GM18499 (cell line): ENCODE data around the gene SFXN5.

Experiments
- ATAC-seq: cut with Tn5 transposase; IDR thresholded peaks from one replicate; pipeline ENCODE4 v1.9.1; 2021; ENCODE audit warnings: moderate number of reproducible peaks; ENCODE audit not compliant: insufficient read depth, unreplicated experiment

The SFXN5 gene

DNA sequence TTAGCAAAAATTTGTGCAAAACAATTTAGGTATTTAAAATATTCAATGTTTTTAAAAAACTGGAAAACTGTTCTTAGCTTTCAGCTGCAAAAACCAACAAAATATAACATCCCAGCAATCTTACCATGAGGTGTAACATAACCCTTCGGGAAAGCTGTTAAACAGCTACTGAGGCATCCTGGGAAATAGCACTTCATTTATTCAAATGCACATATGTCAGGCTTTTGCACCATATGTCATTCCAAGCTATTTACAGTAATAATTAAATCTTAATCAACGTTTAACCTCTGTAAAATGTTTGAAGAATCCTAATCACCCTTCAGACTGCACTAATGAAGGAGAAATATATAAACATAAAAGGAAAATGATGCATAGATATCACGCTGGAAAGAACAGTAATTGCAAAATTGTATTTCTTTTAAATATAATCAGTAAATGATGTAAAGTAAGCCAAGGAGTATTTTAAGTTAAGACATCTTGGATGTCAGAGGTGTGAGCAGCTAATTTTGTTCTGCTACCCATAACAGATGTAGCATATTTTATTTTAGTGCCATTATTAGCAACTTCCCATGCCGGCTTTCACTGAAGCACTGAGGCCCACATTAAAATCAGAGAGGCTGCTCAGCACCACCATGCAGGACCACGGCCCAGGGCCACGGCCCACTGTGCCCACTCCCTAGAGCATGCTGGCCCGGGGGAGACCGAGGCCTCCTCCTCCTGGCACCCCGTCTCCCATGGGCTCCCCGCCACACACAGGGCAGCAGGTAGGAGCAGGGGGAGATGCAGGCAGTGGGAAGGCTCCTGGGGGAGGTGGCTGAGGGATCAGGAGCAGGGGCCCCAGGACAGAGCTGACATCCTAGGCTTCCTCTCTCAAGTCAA lies 123.3 kb downstream of the SFXN5 start:
- no peak for ATAC-seq

DNA sequence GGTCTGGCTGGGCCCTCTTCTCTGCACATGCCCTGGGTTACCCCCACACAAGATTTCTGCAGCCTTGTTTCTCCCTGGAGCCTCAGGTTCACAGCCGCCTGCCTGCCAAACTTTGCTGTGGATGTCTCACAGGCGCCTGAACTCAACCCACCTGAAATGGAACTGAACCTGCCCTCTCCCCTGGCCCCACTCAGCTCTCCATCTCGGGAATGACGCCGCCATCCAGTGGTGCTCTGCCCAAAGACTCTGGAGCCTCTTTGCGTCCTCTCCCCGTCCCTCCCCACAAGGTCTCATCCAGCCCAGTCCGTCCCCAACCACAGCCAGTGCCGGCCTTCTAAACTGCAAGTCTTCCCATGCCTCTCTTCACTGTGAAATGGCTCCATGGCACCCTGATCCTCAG lies 125.0 kb downstream of the SFXN5 start:
- ATAC-seq, result no peak

DNA sequence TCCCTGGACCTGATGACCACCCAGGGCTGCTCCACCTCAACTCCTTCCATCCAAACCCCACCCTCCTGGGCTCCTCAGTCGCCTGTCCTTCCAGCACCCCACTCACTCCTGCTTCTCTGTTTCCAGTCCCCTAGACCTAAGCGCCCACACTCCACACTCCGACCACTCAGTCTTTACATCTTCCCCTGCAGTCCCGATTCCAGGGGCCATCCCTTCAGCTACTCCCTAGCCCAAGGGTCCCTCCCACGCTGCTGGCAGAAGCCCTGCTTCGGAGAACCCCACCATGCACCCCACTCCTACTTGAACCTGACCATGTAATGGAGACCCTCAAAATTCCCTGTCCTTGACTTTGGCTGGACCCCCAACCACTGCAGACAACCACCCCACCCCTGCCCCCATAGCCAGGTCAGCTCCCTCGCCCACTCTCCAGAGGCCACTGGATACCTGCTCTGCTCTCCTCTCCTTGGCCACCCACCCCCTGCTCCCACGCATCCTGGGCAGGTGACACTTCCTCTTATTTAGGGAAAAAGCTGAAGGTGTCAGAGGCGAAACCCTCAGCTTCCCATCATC lies 126.0 kb downstream of the SFXN5 start:
- ATAC-seq, result no peak

- ATAC-seq, result no peak
Observed at GRCh38 chr2:72944804-72945449, 126.6 kb downstream of the SFXN5 start.

- no peak for ATAC-seq
Observed at GRCh38 chr2:72943540-72944395, 127.7 kb downstream of the SFXN5 start.

DNA sequence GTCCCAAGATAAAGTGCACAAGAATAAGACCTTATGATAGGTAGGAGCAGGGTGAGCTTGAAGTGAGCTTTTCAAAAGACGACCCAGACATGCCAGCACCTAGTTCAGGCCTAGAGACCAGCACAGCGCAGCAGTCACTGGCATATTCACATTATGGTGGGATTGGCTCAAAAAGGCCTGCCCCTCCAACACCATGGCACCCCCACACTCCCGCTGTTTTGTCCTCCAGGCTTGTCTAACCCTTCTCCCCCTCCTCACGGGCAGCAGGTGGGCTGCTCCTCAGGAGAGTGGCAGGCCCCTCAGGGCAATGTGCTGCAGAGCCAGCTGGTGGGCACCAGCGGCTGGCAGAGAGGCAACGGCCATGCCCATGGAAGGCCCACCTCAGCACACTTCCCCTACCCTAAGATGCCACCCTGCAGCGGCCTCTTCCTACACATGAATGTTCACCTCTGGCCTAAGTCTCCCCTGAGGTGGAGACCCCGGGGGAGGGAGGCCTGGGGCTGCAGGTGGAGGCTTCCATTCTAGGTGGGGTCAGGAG lies 128.6 kb downstream of the SFXN5 start:
- ATAC-seq, result no peak

DNA sequence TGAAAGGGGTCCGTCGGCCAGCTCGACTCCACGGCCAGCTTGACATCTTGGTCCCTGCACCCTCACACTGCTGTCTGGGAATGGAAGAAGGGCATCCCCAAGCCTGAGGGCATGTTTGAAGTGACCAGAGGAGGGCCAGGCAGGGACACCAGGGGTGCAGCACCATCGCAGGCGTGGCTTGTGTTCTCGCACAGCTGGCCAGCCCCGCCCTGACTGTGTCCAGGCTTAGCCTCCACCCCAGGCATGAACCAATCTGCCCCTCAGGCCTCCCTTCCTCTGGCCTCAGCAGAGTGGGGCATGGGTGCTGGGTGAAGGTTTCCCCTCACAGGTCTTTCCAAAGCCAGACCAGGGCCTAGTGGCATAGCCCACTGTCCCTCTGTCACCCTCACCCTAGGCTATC lies 129.2 kb downstream of the SFXN5 start:
- no peak for ATAC-seq

GRCh38 chr2:72940786-72941185 lies 130.7 kb downstream of the SFXN5 start:
- ATAC-seq, result no peak

DNA sequence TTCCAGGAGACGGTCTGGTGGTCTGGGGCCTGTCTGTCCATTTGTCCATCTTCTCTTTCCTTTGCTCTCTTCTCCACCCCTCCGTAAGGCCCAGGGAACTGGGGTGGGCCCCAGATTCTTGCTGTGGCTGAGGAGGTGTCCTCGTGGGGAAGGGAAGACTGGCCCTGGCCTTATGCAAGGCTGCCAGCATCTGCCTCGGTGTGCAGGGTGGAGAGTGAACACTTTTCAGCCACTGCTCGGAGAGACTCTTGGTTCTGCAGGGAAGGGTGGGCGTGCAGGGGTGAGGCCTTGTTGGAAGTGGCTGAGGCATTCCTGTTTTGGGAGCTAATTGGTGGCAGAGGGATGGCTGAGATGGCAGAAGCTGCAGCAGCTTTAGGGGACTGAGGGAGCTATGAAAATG lies 131.2 kb downstream of the SFXN5 start:
- no peak for ATAC-seq

GRCh38 chr2:72938455-72938854 lies 133.1 kb downstream of the SFXN5 start:
- no peak for ATAC-seq

DNA sequence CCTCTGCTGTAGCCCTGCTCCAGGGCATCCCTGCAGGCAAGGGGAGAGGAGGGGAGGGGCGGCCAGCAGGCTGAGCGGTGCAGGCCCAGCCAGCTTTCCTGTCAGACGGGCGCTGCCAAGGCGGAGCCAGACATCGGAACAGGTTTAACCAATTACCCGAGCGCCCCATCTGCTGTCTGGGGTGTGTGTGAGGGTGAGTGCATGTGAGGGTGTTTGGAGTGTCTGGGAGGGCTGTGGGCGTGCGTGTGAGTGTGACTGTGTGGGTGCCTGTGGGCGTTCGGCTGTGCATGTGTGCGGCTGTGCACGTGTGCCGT lies 134.2 kb downstream of the SFXN5 start:
- no peak for ATAC-seq

DNA sequence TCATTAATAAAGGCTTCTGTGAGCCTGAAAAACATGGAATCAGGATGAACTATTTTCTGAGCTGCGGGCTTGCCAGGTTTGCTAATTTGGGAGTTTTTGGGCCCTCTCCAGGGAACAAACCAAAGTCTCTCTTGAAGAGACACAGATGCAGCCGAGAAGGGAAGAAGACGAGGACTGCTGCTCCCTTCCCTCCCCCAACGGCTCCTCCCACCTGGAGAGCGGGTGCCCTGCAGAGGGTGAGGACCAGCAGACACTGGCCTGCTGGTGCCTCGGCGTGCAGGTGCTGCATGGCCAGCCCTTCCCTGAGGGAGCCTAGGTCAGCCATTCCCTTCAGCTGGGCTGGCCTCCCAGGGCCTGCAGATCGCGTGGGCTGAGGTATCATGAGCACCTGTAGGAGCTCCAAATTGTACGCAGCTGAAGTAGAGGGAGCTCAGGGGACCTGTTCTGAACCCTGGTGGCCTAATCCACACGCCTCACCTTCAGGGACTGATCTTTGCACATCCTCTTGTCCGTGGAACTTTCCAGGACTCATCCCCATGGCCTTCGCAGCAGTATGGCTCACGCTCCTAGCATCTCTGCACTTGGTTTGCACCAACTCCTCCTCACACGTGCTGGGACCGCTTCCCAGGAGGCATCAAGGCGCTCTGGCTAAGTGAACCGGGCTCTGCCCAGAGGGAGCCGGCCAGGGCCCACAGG lies 134.7 kb downstream of the SFXN5 start:
- ATAC-seq, result no peak

- ATAC-seq, result no peak
Observed at GRCh38 chr2:72935611-72935957, 135.9 kb downstream of the SFXN5 start.

- no peak for ATAC-seq
Observed at GRCh38 chr2:72934683-72935610, 136.6 kb downstream of the SFXN5 start.

- no peak for ATAC-seq
Observed at GRCh38 chr2:72933646-72934151, 137.8 kb downstream of the SFXN5 start.

GRCh38 chr2:72933207-72933606 lies 138.3 kb downstream of the SFXN5 start:
- no peak for ATAC-seq

DNA sequence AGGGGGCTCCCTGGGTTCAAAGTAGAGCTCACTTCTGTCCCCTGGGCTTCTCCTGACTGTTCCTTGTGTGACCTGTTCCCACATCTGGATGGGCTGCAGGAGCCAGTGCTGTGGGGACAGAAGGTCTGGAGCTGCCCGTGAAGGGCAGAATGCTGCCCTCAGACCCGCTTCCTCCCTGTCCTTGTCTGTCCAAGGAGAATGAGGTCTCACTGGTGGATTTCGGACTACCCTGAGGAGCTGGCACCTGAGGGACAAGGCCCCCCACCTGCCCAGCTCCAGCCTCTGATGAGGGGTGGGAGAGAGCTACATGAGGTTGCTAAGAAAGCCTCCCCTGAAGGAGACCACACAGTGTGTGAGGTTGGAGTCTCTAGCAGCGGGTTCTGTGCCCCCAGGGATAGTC lies 138.7 kb downstream of the SFXN5 start:
- no peak for ATAC-seq

DNA sequence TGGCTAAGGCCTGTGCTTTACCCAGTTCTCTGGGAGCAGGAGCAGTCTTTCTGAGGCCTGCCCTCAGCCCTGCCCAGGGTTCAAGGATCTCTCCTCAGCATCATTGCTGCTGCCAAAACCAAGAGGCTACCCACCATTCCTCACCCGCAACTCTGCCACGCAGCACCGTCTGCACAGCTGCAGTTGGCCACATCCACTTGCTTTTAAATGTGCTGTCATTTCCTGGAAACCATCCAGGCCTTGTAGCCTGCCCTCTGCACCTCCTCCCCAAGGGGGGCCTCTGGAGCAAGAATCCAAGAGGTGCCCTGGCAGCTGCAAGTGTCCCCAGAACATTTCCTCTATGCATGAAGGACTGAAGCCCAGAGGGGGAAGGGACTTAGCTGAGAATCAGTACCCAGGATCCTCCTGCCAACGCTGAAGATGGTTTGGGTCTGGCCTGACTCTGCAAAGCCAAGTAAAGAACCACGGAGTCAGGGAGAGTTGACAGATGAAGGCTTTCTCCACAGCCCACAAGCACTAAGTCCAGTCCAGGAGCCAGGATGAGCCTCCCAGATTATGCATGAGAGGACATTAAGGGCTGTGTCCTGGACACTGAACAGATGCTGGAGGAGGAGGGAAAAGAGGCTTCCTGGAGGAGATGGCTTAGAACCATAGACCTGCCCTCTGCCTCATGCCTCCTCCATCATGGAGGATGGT lies 139.3 kb downstream of the SFXN5 start:
- ATAC-seq, result no peak
